Right lobe of liver (tissue), 6 donors: ENCODE measurements around the gene MYT1. TPM values are rescaled to one million over a fixed set of nuclear protein-coding genes. Genes with fewer than 3 reads are reported as not detected.

Experiments
- ATAC-seq, 4 donors: fragments of 200-7000 bp; cut with Tn5 transposase; one replicate each; pipeline ENCODE4 v1.9.1; 2020; ENCODE audit warnings: mild to moderate bottlenecking in 4 of 4, moderate library complexity in 4 of 4
- DNase-seq, 3 donors: peaks; one replicate each; pipeline ENCODE4 v3.0.0-alpha.2; 2020
- H3K27ac ChIP-seq, 3 donors: fragments of 200-600 bp; one replicate each; pipeline ENCODE4 v1.8.0; 2022
- H3K27me3 ChIP-seq, 2 donors: fragments of 200-600 bp; one replicate each; pipeline ENCODE4 v1.8.0; 2022
- H3K36me3 ChIP-seq, 4 donors: fragments of 200-600 bp; sonication (generic) in 1 of 4; one replicate each; pipeline versions ENCODE4 v1.5.1 to v1.8.0; 2017 to 2022; ENCODE audit warnings: control low read depth in 1 of 4
- H3K4me1 ChIP-seq, 4 donors: fragments of 200-600 bp; sonication (generic) in 1 of 4; one replicate each; pipeline versions ENCODE4 v1.5.1 to v1.8.0; 2017 to 2022; ENCODE audit warnings: control low read depth in 1 of 4
- H3K4me3 ChIP-seq, 3 donors: fragments of 200-600 bp; one replicate each; pipeline ENCODE4 v1.8.0; 2022
- H3K9me3 ChIP-seq, 4 donors: fragments of 200-600 bp; sonication (generic) in 1 of 4; one replicate each; pipeline versions ENCODE4 v1.5.1 to v1.8.0; 2017 to 2022; ENCODE audit warnings: control low read depth in 1 of 4
- POLR2A ChIP-seq: fragments of 450-650 bp; IDR thresholded peaks from one replicate; pipeline ENCODE4 v1.6.1; 2017; ENCODE audit warnings: antibody characterized with exemption, mild to moderate bottlenecking
- WGBS: methylation state at CpG from one replicate; pipeline ENCODE4 v1.1.6; 2018; ENCODE audit warnings: low coverage, low lambda C conversion rate; ENCODE audit not compliant: insufficient coverage; ENCODE audit errors: missing lambda C conversion rate; 5-methylcytosine and 5-hydroxymethylcytosine counted together
- intact Hi-C, 2 donors: fragments of 100-400 bp; cut with DNase I; formaldehyde crosslinking; loops; one replicate each; pipeline versions ENCODE4 v1.11.2 to v1.14.1; 2022
- total RNA-seq, 6 experiments: library from RNA; depleted of rRNA in 2 of 6; stranded (reverse); fragments of >200 nt in 2 of 6; fragmentation: NEBNext Ultra II Directional in 3 of 6; extraction: Animal tissue kit (Norgen Biotek cat#: 25700) in 3 of 6; gene quantifications; one replicate each; pipeline versions ENCODE4 v1.1.0 to v1.2.4, GENCODE V29; 2016 to 2023
- TF ChIP-seq, protein P1 (sequence below), 4 donors: fragments of 200-600 bp in 3 of 4; fragments of 450-650 bp in 1 of 4; IDR thresholded peaks; one replicate each; pipeline versions ENCODE4 v1.5.1 to v1.8.0; 2016 to 2022; ENCODE audit warnings: antibody characterized with exemption in 4 of 4, mild to moderate bottlenecking in 2 of 4
- donor health status: DM: no; HTN: yes; CAD: no.
- donor health status: DM: no; HTN: no; CAD: no.
- donor health status: DM: no; HTN: no; CAD: no.
- donor health status: DM: no; HTN: yes; CAD: no.
- donor health status: DM: no; HTN: yes; CAD: no.

Gene MYT1
- total RNA-seq, 6 experiments from 2014 or later: 0.06 to 0.09 TPM; not detected in 4

DNA sequence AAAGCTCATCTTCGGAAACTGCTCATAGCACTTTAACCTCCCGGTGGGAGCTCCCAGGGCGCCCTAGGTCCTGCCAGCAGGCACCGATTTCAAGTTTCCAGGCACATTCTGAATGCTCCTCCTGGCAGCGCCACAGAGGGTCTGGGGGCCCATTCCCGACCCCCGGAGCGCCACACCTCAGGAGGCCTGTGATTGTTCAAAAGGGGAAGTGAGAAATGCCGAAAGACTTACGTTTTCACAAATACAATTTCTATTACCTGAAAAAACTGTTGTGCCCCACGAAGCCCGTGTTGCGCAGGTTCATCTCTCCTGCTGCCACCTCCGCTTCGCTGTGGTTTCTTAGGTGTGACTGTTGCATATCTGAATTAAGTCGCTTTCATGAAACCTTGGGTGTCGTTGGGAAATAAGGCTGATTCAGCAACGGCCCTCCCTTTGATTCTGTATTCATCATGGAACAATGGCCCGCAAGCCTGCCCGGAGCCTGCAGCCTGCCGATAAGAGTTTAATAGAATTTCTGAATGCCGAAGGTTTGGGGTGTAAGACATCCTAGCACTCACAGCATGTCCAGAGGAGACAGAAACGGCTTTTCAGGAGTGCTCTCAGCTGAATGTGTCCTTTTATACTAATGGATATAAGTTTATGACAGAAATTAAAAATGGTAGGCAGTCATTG is 1.9 kb upstream of the MYT1 start:
- ATAC-seq (no peak), DNase-seq (no peak)
- H3K9me3 ChIP-seq: no peaks in the 10 kb centered on the region
- intact Hi-C loops: no loop called here
- no peaks in the 10 kb centered on the region for H3K27me3 ChIP-seq
- TF ChIP-seq POLR2A: no peak
- TF ChIP-seq, protein P1, sequence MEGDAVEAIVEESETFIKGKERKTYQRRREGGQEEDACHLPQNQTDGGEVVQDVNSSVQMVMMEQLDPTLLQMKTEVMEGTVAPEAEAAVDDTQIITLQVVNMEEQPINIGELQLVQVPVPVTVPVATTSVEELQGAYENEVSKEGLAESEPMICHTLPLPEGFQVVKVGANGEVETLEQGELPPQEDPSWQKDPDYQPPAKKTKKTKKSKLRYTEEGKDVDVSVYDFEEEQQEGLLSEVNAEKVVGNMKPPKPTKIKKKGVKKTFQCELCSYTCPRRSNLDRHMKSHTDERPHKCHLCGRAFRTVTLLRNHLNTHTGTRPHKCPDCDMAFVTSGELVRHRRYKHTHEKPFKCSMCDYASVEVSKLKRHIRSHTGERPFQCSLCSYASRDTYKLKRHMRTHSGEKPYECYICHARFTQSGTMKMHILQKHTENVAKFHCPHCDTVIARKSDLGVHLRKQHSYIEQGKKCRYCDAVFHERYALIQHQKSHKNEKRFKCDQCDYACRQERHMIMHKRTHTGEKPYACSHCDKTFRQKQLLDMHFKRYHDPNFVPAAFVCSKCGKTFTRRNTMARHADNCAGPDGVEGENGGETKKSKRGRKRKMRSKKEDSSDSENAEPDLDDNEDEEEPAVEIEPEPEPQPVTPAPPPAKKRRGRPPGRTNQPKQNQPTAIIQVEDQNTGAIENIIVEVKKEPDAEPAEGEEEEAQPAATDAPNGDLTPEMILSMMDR (IDR thresholded peaks at IDR 0.05): no peak
- H3K4me1 ChIP-seq: no peaks in the 10 kb centered on the region
- no peaks in the 10 kb centered on the region for H3K36me3 ChIP-seq
- H3K4me3 ChIP-seq: no peak overlapping the region
- no peak overlapping the region for H3K27ac ChIP-seq
- WGBS: 52% methylated on average over 19 of the region's 23 CpGs

DNA sequence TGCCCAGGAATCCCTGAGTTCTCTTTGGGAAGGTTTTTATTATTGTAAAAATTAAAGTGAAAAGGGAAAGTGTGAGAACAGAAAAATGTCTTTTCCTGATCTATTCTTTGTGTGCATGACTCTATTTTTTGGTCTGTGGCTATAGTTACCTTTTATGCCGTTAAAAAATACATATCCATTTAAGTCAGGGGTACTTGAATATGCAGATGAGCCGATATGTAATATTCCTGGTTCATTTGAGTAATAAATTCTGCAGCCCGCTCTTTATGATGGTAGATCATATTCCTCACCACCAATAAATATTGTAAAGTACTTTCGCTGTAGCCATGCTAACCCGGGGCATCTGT is 503 bp upstream of the MYT1 start:
- no peaks in the 10 kb centered on the region for H3K27me3 ChIP-seq
- H3K27ac ChIP-seq: no peak overlapping the region
- no peak for TF ChIP-seq POLR2A
- TF ChIP-seq, protein P1 (IDR thresholded peaks at IDR 0.05): no peak
- ATAC-seq (no peak), DNase-seq (no peak)
- 60% methylated on average over 5 of the region's 5 CpGs for WGBS
- intact Hi-C loops: no loop called here
- no peaks in the 10 kb centered on the region for H3K4me1 ChIP-seq
- H3K4me3 ChIP-seq: no peak overlapping the region
- H3K9me3 ChIP-seq: no peaks in the 10 kb centered on the region
- no peaks in the 10 kb centered on the region for H3K36me3 ChIP-seq

DNA sequence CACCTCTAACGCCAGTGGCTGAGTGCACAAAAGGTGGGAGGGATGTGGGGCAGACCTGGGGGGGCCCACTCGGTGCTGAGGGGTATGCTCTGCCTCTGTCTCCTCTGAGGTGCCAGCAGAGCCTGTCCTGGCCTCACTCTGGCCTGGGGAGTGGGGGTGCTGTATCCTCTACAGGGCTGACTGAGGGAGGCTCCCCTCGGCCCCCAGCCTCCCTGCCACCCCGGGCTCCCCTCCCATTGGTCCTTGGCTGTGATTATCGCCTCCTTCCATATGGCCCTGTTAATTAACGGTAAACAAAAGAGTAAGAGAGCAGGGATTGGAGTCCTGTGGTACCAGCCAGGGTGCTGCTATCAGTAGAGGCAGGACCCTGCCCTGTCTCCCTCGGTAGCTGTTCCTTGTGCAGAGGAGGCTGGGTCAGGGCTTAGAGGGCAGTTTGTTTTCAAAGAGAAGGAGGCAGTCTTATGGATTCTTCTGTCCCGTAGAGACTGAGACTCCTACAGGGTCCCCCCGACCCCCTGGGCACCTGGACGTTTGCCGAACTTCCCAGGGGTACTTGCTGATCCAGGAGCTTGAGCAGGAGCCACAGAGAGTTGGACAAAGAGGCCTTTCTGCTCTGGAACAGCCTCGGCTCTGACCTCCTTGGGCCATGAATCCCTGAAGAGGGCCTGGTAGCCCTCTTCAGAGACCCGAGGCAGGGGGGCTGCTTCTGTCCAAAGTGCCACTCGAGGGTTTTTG is 1.8 kb downstream of the MYT1 start:
- peak in 1 of 3 donors; percentile 22 for DNase-seq
- no peaks in the 10 kb centered on the region for H3K27me3 ChIP-seq
- no peak overlapping the region for H3K4me3 ChIP-seq

DNA sequence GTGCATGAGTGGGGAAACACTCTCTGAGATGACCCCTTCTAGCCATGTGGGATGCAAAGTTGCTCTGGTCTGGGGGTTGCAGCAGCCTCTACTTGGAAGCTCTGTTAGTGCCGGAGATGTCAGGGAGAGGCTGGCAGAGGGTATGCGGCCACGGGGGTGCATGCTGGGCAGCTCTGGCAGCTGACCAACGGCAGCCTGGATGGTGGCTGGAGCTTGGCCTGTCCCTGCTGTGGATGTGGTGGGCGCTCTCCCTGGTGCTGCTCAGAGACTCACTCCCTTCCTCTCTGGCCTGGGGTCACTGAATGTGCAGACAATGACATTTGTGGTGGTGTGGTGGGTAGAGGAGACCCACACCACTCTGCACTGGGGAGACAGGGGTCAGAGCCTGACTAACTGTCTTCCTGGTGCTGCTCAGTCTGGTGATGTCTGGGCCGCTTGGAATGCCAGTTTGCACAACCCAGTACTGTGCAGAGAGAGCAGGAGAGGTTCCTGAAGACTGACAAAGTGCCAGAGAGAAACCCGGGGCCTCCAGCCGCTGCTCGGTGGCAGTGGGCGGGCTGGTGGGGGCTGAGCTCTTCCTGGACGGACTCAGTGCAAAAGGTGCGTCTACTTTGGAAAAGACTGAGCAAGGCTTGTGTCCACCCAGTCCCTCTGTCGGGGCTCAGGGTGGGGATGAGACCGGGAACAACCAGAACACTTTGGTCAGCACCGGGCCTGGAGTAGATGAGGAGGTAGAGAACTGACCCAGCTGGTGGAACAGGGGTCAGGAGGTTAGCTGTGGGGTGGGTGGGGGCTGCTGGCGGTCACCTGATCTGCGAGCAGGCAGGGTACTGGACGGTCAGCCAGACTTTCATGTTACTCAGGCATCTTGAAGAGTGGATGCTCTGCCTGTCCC is 2.7 kb downstream of the MYT1 start:
- 36% methylated on average over 4 of the region's 18 CpGs for WGBS
- H3K4me3 ChIP-seq: no peak overlapping the region
- no peak for TF ChIP-seq POLR2A
- TF ChIP-seq, protein P1 (IDR thresholded peaks at IDR 0.05): no peak
- intact Hi-C loops: no loop called here
- H3K27me3 ChIP-seq: no peaks in the 10 kb centered on the region
- ATAC-seq: no peak
- no peaks in the 10 kb centered on the region for H3K36me3 ChIP-seq
- DNase-seq: peak in 1 of 3 donors; percentile 39
- no peak overlapping the region for H3K27ac ChIP-seq
- H3K9me3 ChIP-seq: no peaks in the 10 kb centered on the region
- no peaks in the 10 kb centered on the region for H3K4me1 ChIP-seq

More for the DNA sequence above, 1.8 kb downstream of the MYT1 start:
- Histone ChIP-seq H3K4me1 (no peaks in the 10 kb centered on the region), H3K9me3 (no peaks in the 10 kb centered on the region), H3K27ac (no peak overlapping the region), H3K36me3 (no peaks in the 10 kb centered on the region)
- intact Hi-C loops: no loop called here
- TF ChIP-seq POLR2A: no peak
- TF ChIP-seq, protein P1 (IDR thresholded peaks at IDR 0.05): no peak
- WGBS: 43% methylated on average over 2 of the region's 14 CpGs
- ATAC-seq: no peak
